A549 (cell line): ENCODE results near the gene PLSCR5. TPM values are rescaled to one million over a fixed set of nuclear protein-coding genes. Genes with fewer than 3 reads are reported as not detected.

Experiments
- ATAC-seq, 2 experiments: fragments of 200-7000 bp in 1 of 2; fragments of >200 bp in 1 of 2; cut with Nextera tagmentation in 1 of 2; cut with Tn5 transposase in 1 of 2; 3 replicates each; pipeline versions ENCODE4 v1.8.0 to v1.9.1; 2018 to 2020; ENCODE audit warnings: mild to moderate bottlenecking in 1 of 2, moderate library complexity in 1 of 2
- CTCF ChIA-PET: fragments of 300-600 bp; sonication (Branson Sonifier 250); formaldehyde crosslinking; extraction: SDS; loops from one replicate; lab custom pipeline; 2021; ENCODE audit warnings: antibody characterized with exemption, inconsistent platforms; lab: Yijun Ruan, JAX
- POLR2A ChIA-PET: fragments of 350-600 bp; formaldehyde crosslinking; extraction: SDS; loops from one replicate; lab custom pipeline; 2021; ENCODE audit warnings: antibody characterized with exemption, inconsistent platforms; lab: Yijun Ruan, JAX
- DNase-seq, 2 experiments: peaks; one replicate each; pipeline versions ENCODE4 v3.0.0 to v3.0.0-alpha.2; 2011 to 2016; ENCODE audit warnings: low read depth in 1 of 2, low spot score in 1 of 2
- FAIRE-seq: peaks from 2 replicates; lab custom pipeline; 2011; peaks lifted over from hg19 to GRCh38; lab: Jason Lieb, UNC
- H3K27ac ChIP-seq, 2 experiments: fragments of >200 bp; sonication (Bioruptor Twin); formaldehyde crosslinking; 3 replicates each; pipeline ENCODE4 v1.5.1; 2016 to 2017
- H3K4me1 ChIP-seq: fragments of >200 bp; sonication (Bioruptor Twin); formaldehyde crosslinking; 3 replicates; pipeline ENCODE4 v1.6.1; 2016
- H3K4me2 ChIP-seq: fragments of >200 bp; sonication (Bioruptor Twin); formaldehyde crosslinking; 3 replicates; pipeline ENCODE4 v1.6.1; 2016
- H3K4me3 ChIP-seq: fragments of >200 bp; sonication (Bioruptor Twin); formaldehyde crosslinking; 3 replicates; pipeline ENCODE4 v1.5.1; 2016
- H3K9me3 ChIP-seq: fragments of >200 bp; sonication (Bioruptor Twin); formaldehyde crosslinking; 3 replicates; pipeline ENCODE4 v1.6.1; 2016
- BCL3 ChIP-seq: fragments of >200 bp; sonication (Bioruptor Twin); formaldehyde crosslinking; IDR thresholded peaks from 3 replicates; pipeline ENCODE4 v1.6.1; 2016
- CHD2 ChIP-seq: fragments of 150-350 bp; IDR thresholded peaks from 2 replicates; pipeline ENCODE4 v1.6.1; 2014; ENCODE audit warnings: low read length; ENCODE audit not compliant: partially characterized antibody
- CHD4 ChIP-seq: fragments of 200-600 bp; sonication (generic); IDR thresholded peaks from 2 replicates; pipeline ENCODE4 v1.6.1; 2016; ENCODE audit warnings: antibody characterized with exemption, mild to moderate bottlenecking, borderline replicate concordance
- EHF ChIP-seq: fragments of 250-450 bp; sonication (Bioruptor Pico); IDR thresholded peaks from 2 replicates; pipeline ENCODE4 v1.5.0; 2020; ENCODE audit warnings: mild to moderate bottlenecking
- ESRRA ChIP-seq: fragments of 150-350 bp; IDR thresholded peaks from 2 replicates; pipeline ENCODE4 v1.6.1; 2014; ENCODE audit warnings: mild to moderate bottlenecking, low read length, borderline replicate concordance
- FOSL2 ChIP-seq, 2 experiments: fragments of 450-650 bp in 1 of 2; fragments of >200 bp in 1 of 2; sonication (Bioruptor Twin) in 1 of 2; formaldehyde crosslinking; IDR thresholded peaks; 2 replicates each; pipeline versions ENCODE4 v1.5.0 to v1.6.1; 2016 to 2020; ENCODE audit warnings: mild to moderate bottlenecking in 1 of 2, moderate library complexity in 1 of 2
- HES2 ChIP-seq: fragments of >200 bp; sonication (Bioruptor Twin); formaldehyde crosslinking; IDR thresholded peaks from 2 replicates; pipeline ENCODE4 v1.6.1; 2016
- HEYL ChIP-seq: fragments of 250-450 bp; sonication (Bioruptor Pico); IDR thresholded peaks from 2 replicates; pipeline ENCODE4 v1.8.0; 2021; ENCODE audit warnings: mild to moderate bottlenecking, moderate library complexity
- HOXA7 ChIP-seq: fragments of 250-450 bp; sonication (Bioruptor Pico); IDR thresholded peaks from 2 replicates; pipeline ENCODE4 v1.5.0; 2020; ENCODE audit warnings: mild to moderate bottlenecking, moderate library complexity
- HOXB5 ChIP-seq: fragments of 250-450 bp; sonication (Bioruptor Pico); IDR thresholded peaks from 2 replicates; pipeline ENCODE4 v1.5.0; 2020; ENCODE audit warnings: mild to moderate bottlenecking, moderate library complexity
- JUNB ChIP-seq: fragments of >200 bp; sonication (Bioruptor Twin); formaldehyde crosslinking; IDR thresholded peaks from 2 replicates; pipeline ENCODE4 v1.6.1; 2016
- KDM5A ChIP-seq: fragments of 200-600 bp; sonication (generic); IDR thresholded peaks from 2 replicates; pipeline ENCODE4 v1.6.1; 2016; ENCODE audit warnings: antibody characterized with exemption, mild to moderate bottlenecking
- MAZ ChIP-seq: fragments of 150-350 bp; IDR thresholded peaks from 2 replicates; pipeline ENCODE4 v1.6.1; 2014; ENCODE audit warnings: antibody characterized with exemption, low read depth, low read length, borderline replicate concordance
- MYC ChIP-seq: IDR thresholded peaks from 2 replicates; pipeline ENCODE4 v1.6.1; 2012; ENCODE audit warnings: mild to moderate bottlenecking, inconsistent platforms, low read length, improper control_type of control experiment, borderline replicate concordance
- NPAS2 ChIP-seq: fragments of 250-450 bp; sonication (Bioruptor Pico); IDR thresholded peaks from 2 replicates; pipeline ENCODE4 v1.8.0; 2022; ENCODE audit warnings: mild to moderate bottlenecking, moderate library complexity, borderline replicate concordance
- NR3C1 ChIP-seq: fragments of >200 bp; sonication (Bioruptor Twin); formaldehyde crosslinking; IDR thresholded peaks from 3 replicates; pipeline ENCODE4 v1.6.1; 2017
- PHF8 ChIP-seq: fragments of 200-600 bp; sonication (generic); IDR thresholded peaks from 2 replicates; pipeline ENCODE4 v1.6.1; 2016; ENCODE audit warnings: low read depth, mild to moderate bottlenecking, antibody characterized with exemption, moderate library complexity, borderline replicate concordance
- POLR2A ChIP-seq: IDR thresholded peaks from 2 replicates; pipeline ENCODE4 v1.6.1; 2012; ENCODE audit warnings: mild to moderate bottlenecking, low read length
- RCOR1 ChIP-seq: fragments of 150-350 bp; IDR thresholded peaks from 2 replicates; pipeline ENCODE4 v1.6.1; 2014; ENCODE audit warnings: antibody characterized with exemption, low read length, low read depth
- RFX5 ChIP-seq: fragments of 450-650 bp; IDR thresholded peaks from 2 replicates; pipeline ENCODE4 v1.7.1; 2014; ENCODE audit warnings: antibody characterized with exemption, mild to moderate bottlenecking, moderate library complexity
- TP53 ChIP-seq: fragments of 250-450 bp; sonication (Bioruptor Pico); IDR thresholded peaks from 2 replicates; pipeline ENCODE4 v1.5.0; 2021; ENCODE audit warnings: mild to moderate bottlenecking, moderate library complexity
- ZNF302 ChIP-seq: fragments of 250-450 bp; sonication (Bioruptor Pico); IDR thresholded peaks from 2 replicates; pipeline ENCODE4 v1.9.0; 2021; ENCODE audit warnings: inconsistent platforms, mild to moderate bottlenecking, moderate library complexity
- ZSCAN20 ChIP-seq: fragments of 250-450 bp; sonication (Bioruptor Pico); IDR thresholded peaks from 2 replicates; pipeline ENCODE4 v1.8.0; 2022; ENCODE audit warnings: mild to moderate bottlenecking, moderate library complexity
- WGBS: methylation state at CpG from one replicate; pipeline ENCODE4 v1.1.6; 2017; ENCODE audit errors: missing lambda C conversion rate; 5-methylcytosine and 5-hydroxymethylcytosine counted together
- polyA plus RNA-seq, 4 experiments: library from polyadenylated mRNA; depleted of rRNA in 3 of 4; stranded (reverse); fragments of >200 nt; fragmentation: RNase III in 1 of 4; extraction: RNeasy Plus Mini Kit Qiagen cat#74134 plus additional on column Dnase treatment in 1 of 4; gene quantifications; 2 replicates in 3 of 4; 3 replicates in 1 of 4; pipeline ENCODE4 v1.2.3, GENCODE V29; 2011 to 2017
- TF ChIP-seq, protein P1 (sequence below): IDR thresholded peaks from 2 replicates; pipeline ENCODE4 v1.6.1; 2012
- TF ChIP-seq, protein P2 (sequence below): fragments of >200 bp; sonication (Bioruptor Twin); formaldehyde crosslinking; IDR thresholded peaks from 3 replicates; pipeline ENCODE4 v1.5.1; 2016
- TF ChIP-seq, protein P3 (sequence below): IDR thresholded peaks from 2 replicates; pipeline ENCODE4 v1.6.1; 2012

The PLSCR5 gene
- polyA plus RNA-seq, 2 of the 4 experiments (the other 2 are of a cell fraction) = not detected

GRCh38 chr3:146626403-146627122 lies 21.4 kb upstream of the PLSCR5 start (continued):
- TF ChIP-seq ZNF302 (no peak), EHF (no peak), PHF8 (no peak)
- TF ChIP-seq, protein P1, sequence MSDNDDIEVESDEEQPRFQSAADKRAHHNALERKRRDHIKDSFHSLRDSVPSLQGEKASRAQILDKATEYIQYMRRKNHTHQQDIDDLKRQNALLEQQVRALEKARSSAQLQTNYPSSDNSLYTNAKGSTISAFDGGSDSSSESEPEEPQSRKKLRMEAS = no peak

DNA sequence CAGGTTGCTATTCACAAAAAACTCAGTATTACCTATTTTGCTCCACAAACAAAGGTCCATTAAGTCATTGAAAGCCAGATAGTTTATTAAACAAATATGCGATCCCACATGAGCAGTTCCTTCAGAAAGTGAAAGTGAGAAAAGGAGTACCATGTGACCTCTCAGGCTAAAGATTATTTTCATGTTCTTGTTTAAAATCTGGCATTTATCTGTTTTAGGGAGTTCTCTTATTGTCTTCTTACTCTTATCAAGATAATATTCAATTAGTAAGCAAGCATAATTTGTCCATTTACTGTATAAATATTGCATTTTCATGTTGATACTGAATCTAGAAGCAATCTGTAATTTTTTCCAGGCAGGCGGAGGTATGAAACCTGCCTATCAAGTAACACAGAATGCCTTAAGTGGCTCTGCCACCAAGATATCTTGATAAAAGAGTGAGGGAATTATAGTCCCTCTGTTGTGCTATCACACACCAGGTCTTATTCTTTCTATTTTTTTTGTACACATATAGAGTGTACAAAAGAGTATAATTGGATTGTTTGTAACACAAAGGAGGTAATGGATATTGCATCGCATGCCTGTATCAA lies 20.1 kb upstream of the PLSCR5 start:
- Histone ChIP-seq H3K9me3 (no peaks in the 10 kb centered on the region), H3K27ac (no peak overlapping the region; a peak in 1 of 6 replicates), H3K4me1 (no peaks in the 10 kb centered on the region), H3K4me3 (peak overlapping the region; percentile 18; the same call in 1 of the 3 replicates), H3K4me2 (peak overlapping the region; percentile 64)
- DNase-seq (peak in 1 of 2 experiments; percentile 2), ATAC-seq (no peak), FAIRE-seq (no peak)
- POLR2A ChIA-PET = no interaction called here
- TF ChIP-seq ZNF302 (no peak), JUNB (no peak), BCL3 (no peak), RFX5 (no peak), CHD2 (no peak), ZSCAN20 (no peak), TP53 (CRISPR knock-in tag) (no peak), ESRRA (no peak), HOXB5 (no peak), NPAS2 (CRISPR knock-in tag) (no peak), HES2 (no peak), CHD4 (no peak)
- TF ChIP-seq, protein P2, sequence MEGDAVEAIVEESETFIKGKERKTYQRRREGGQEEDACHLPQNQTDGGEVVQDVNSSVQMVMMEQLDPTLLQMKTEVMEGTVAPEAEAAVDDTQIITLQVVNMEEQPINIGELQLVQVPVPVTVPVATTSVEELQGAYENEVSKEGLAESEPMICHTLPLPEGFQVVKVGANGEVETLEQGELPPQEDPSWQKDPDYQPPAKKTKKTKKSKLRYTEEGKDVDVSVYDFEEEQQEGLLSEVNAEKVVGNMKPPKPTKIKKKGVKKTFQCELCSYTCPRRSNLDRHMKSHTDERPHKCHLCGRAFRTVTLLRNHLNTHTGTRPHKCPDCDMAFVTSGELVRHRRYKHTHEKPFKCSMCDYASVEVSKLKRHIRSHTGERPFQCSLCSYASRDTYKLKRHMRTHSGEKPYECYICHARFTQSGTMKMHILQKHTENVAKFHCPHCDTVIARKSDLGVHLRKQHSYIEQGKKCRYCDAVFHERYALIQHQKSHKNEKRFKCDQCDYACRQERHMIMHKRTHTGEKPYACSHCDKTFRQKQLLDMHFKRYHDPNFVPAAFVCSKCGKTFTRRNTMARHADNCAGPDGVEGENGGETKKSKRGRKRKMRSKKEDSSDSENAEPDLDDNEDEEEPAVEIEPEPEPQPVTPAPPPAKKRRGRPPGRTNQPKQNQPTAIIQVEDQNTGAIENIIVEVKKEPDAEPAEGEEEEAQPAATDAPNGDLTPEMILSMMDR = no peak
- TF ChIP-seq, protein P1 = no peak
- TF ChIP-seq, protein P3, sequence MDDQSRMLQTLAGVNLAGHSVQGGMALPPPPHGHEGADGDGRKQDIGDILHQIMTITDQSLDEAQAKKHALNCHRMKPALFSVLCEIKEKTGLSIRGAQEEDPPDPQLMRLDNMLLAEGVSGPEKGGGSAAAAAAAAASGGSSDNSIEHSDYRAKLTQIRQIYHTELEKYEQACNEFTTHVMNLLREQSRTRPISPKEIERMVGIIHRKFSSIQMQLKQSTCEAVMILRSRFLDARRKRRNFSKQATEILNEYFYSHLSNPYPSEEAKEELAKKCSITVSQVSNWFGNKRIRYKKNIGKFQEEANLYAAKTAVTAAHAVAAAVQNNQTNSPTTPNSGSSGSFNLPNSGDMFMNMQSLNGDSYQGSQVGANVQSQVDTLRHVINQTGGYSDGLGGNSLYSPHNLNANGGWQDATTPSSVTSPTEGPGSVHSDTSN = no peak
- CTCF ChIA-PET = no interaction called here
- WGBS = 62% methylated on average over 3 of the region's 3 CpGs

GRCh38 chr3:146621723-146622122 lies 16.6 kb upstream of the PLSCR5 start:
- Histone ChIP-seq H3K9me3 (no peaks in the 10 kb centered on the region), H3K27ac (no peak overlapping the region), H3K4me1 (no peaks in the 10 kb centered on the region), H3K4me2 (no peak overlapping the region), H3K4me3 (no peak overlapping the region)
- ATAC-seq (no peak), FAIRE-seq (no peak), DNase-seq (no peak)
- ChIA-PET POLR2A (no interaction called here), CTCF (no interaction called here)
- no peak for TF ChIP-seq RCOR1
- no peak for TF ChIP-seq POLR2A
- no peak for TF ChIP-seq HEYL (CRISPR knock-in tag)
- no peak for TF ChIP-seq FOSL2 (IDR thresholded peaks at IDR 0.05)
- no peak for TF ChIP-seq FOSL2 (CRISPR knock-in tag; IDR thresholded peaks at IDR 0.05)
- no peak for TF ChIP-seq MAZ
- no peak for TF ChIP-seq HOXA7 (CRISPR knock-in tag)
- TF ChIP-seq, protein P3 = no peak
- no peak for TF ChIP-seq NR3C1
- TF ChIP-seq MYC = no peak
- TF ChIP-seq CHD2 = no peak
- no peak for TF ChIP-seq KDM5A
